HG02885 (cell line): ENCODE data around the gene KCNK18.

Experiments used
- ATAC-seq: cut with Tn5 transposase; IDR thresholded peaks from one replicate; pipeline ENCODE4 v1.9.1; 2021; ENCODE audit warnings: mild to moderate bottlenecking; ENCODE audit not compliant: unreplicated experiment, poor library complexity

The KCNK18 gene

GRCh38 chr10:117248750-117249465 lies 51.6 kb downstream of the KCNK18 start:
- ATAC-seq = no peak

GRCh38 chr10:117249493-117250093 lies 52.3 kb downstream of the KCNK18 start:
- ATAC-seq = no peak

GRCh38 chr10:117250411-117250810 lies 53.1 kb downstream of the KCNK18 start:
- ATAC-seq = no peak

GRCh38 chr10:117253908-117254307 lies 56.6 kb downstream of the KCNK18 start:
- ATAC-seq = no peak

- ATAC-seq = no peak
Measured at GRCh38 chr10:117254338-117254737, 57.0 kb downstream of the KCNK18 start.

GRCh38 chr10:117254774-117255735 lies 57.8 kb downstream of the KCNK18 start:
- ATAC-seq = no peak

GRCh38 chr10:117255835-117256460 lies 58.7 kb downstream of the KCNK18 start:
- no peak for ATAC-seq

- ATAC-seq = no peak
Measured at GRCh38 chr10:117256910-117257309, 59.6 kb downstream of the KCNK18 start.

GRCh38 chr10:117257721-117258120 lies 60.4 kb downstream of the KCNK18 start:
- ATAC-seq = no peak

- ATAC-seq = no peak
Measured at GRCh38 chr10:117259279-117259678, 62.0 kb downstream of the KCNK18 start.
